KMS-11 (cell line): ENCODE results near the gene PRSS57.
A peak's percentile ranks its signal among the peaks of the same experiment; 100 is the strongest.

Experiments used
- H2AFZ ChIP-seq: fragments of 200-600 bp; sonication (generic); 2 replicates; pipeline ENCODE4 v1.6.1; 2016; ENCODE audit warnings: antibody characterized with exemption, mixed run types, low read depth
- H3K27ac ChIP-seq: fragments of 200-600 bp; sonication (generic); 2 replicates; pipeline ENCODE4 v1.6.1; 2016; ENCODE audit warnings: mild to moderate bottlenecking, mixed run types
- H3K27me3 ChIP-seq: fragments of 200-600 bp; sonication (generic); 2 replicates; pipeline ENCODE4 v1.6.1; 2017; ENCODE audit warnings: mild to moderate bottlenecking, low read depth, mixed run types, moderate library complexity; ENCODE audit not compliant: insufficient read depth
- H3K36me3 ChIP-seq: fragments of 200-600 bp; sonication (generic); 2 replicates; pipeline ENCODE4 v1.6.1; 2017; ENCODE audit warnings: mild to moderate bottlenecking, mixed run types; ENCODE audit not compliant: insufficient read depth
- H3K4me1 ChIP-seq: fragments of 200-600 bp; sonication (generic); 2 replicates; pipeline ENCODE4 v1.6.1; 2016; ENCODE audit warnings: mild to moderate bottlenecking, low read depth, mixed run types; ENCODE audit not compliant: poor library complexity, severe bottlenecking
- H3K4me2 ChIP-seq: fragments of 200-600 bp; sonication (generic); 2 replicates; pipeline ENCODE4 v1.7.0; 2016; ENCODE audit warnings: mild to moderate bottlenecking, mixed run types
- H3K4me3 ChIP-seq: fragments of 200-600 bp; sonication (generic); IDR thresholded peaks from 2 replicates; pipeline ENCODE4 v1.6.1; 2017; ENCODE audit warnings: low read depth, low read length, mixed read lengths; ENCODE audit not compliant: insufficient read depth
- H3K79me2 ChIP-seq: fragments of 200-600 bp; sonication (generic); 2 replicates; pipeline ENCODE4 v1.6.1; 2016; ENCODE audit warnings: low read depth, mixed run types; ENCODE audit not compliant: insufficient read depth
- H3K9ac ChIP-seq: fragments of 200-600 bp; sonication (generic); 2 replicates; pipeline ENCODE4 v1.6.1; 2016; ENCODE audit warnings: mild to moderate bottlenecking, mixed run types
- H4K20me1 ChIP-seq: fragments of 200-600 bp; sonication (generic); 2 replicates; pipeline ENCODE4 v1.6.1; 2016; ENCODE audit warnings: mild to moderate bottlenecking, mixed run types; ENCODE audit not compliant: insufficient read depth
- CTCF ChIP-seq: fragments of 200-600 bp; sonication (generic); conservative IDR thresholded peaks from 2 replicates; pipeline ENCODE4 v1.6.1; 2017; ENCODE audit warnings: low read depth, mild to moderate bottlenecking, antibody characterized with exemption, low read length, moderate library complexity, mixed read lengths

PRSS57 gene

DNA sequence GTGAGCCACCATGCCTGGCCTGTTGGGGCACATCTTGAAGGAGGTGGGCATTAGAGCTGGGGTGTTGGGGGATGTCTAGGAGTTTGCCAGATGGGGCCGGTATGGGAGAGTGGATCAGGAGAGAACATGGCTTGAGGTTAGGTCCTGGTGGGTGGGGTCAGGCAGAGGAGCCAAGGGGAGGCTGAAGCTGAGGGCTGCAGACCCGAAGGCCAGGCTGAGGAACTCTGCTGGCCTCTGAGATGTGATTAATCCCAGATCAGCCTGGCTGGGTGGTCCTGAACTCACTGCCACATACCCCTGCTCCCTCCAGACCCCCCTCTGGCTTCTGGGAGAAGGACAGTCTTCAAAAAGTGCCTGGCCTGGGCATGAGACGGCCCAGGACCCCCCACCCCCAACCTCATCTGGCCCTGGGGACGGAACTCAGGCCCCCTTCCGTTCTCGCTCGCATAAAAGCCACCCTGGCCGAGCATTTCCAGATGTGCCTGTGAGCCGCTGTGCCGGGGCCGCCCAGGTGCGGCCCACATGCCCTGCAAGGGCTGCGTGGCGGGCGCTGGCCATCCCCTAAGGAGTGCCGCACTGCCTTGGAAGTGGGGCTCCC, 16.4 kb downstream of the PRSS57 start:
- Histone ChIP-seq H3K79me2 (no peaks in the 10 kb centered on the region), H2AFZ (no peak overlapping the region), H3K27ac (no peak overlapping the region), H3K36me3 (no peaks in the 10 kb centered on the region), H3K27me3 (peaks cover 35% of the 10 kb centered on the region), H3K4me3 (no peak overlapping the region), H3K4me2 (peak overlapping the region; percentile 66; the same call in 1 of the 2 replicates), H3K9ac (no peak overlapping the region), H3K4me1 (peaks cover 10% of the 10 kb centered on the region), H4K20me1 (no peaks in the 10 kb centered on the region)
- TF ChIP-seq CTCF = no peak

DNA sequence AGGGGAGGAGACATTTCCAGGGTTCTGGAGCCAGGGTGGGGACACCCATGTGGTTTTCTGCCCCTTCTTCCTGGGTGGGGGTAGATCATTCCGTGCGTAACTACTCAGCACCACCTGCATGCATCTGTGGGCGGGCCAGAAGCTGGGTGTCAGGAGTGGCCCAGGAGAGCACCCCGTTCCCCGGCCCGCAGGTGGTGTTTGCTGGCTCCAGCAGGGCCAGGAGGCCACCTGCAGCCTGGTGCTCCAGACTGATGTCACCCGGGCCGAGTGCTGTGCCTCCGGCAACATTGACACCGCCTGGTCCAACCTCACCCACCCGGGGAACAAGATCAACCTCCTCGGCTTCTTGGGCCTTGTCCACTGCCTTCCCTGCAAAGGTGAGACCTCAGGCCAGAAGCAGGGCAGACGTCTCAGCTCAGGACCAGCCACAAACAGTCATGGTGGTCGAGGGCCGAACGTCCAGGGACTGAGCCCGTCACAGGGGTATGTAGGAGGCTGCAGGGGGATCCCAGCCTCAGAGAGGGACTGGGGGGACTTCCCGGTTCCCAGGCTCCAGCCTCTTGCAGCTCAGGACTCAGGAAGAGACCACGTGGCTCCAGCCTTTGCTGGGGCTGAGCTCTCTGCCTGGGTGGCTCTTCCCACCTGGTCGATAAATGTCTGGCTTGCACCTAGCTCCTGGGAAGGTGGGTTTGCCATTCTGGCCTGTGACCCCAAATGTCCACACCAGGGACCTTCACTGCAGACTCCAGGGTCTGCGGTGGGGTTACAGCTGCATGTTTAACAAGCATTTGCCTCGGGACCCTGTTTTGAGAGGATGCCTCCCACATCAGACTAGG, 17.4 kb downstream of the PRSS57 start:
- Histone ChIP-seq H3K4me2 (peak overlapping the region; percentile 29; the same call in 1 of the 2 replicates), H2AFZ (no peak overlapping the region), H4K20me1 (no peaks in the 10 kb centered on the region), H3K4me3 (no peak overlapping the region), H3K4me1 (peaks cover 10% of the 10 kb centered on the region), H3K9ac (no peak overlapping the region), H3K27me3 (peaks cover 43% of the 10 kb centered on the region), H3K27ac (no peak overlapping the region), H3K36me3 (no peaks in the 10 kb centered on the region), H3K79me2 (no peaks in the 10 kb centered on the region)
- no peak for TF ChIP-seq CTCF

DNA sequence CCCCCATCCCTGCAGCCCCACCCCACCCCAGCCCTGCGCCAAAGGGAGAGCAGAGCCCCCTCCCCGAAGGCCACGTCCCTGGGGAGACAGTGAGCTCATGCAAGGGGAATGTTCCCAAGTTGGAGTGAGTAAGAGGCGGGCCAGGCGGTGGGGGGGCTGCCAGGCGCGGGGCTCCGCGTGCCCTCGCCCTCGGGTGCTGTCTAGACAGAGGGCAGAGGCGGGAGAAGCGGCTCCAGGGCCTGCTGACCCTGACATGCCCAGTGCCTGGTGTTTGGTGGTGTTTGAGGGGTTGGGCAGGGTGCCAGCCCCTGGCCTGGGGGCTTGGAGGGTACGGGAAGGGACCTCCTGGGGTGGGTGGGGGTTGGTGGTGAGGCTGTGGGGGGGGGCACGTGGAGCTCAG, 18.1 kb downstream of the PRSS57 start:
- no peak overlapping the region for H2AFZ ChIP-seq
- H3K4me3 ChIP-seq = no peak overlapping the region
- H4K20me1 ChIP-seq = no peaks in the 10 kb centered on the region
- H3K4me2 ChIP-seq = no peak overlapping the region
- TF ChIP-seq CTCF = no peak
- H3K79me2 ChIP-seq = no peaks in the 10 kb centered on the region
- peaks cover 10% of the 10 kb centered on the region for H3K4me1 ChIP-seq
- H3K27ac ChIP-seq = no peak overlapping the region
- H3K36me3 ChIP-seq = no peaks in the 10 kb centered on the region
- no peak overlapping the region for H3K9ac ChIP-seq
- H3K27me3 ChIP-seq = peaks cover 49% of the 10 kb centered on the region

DNA sequence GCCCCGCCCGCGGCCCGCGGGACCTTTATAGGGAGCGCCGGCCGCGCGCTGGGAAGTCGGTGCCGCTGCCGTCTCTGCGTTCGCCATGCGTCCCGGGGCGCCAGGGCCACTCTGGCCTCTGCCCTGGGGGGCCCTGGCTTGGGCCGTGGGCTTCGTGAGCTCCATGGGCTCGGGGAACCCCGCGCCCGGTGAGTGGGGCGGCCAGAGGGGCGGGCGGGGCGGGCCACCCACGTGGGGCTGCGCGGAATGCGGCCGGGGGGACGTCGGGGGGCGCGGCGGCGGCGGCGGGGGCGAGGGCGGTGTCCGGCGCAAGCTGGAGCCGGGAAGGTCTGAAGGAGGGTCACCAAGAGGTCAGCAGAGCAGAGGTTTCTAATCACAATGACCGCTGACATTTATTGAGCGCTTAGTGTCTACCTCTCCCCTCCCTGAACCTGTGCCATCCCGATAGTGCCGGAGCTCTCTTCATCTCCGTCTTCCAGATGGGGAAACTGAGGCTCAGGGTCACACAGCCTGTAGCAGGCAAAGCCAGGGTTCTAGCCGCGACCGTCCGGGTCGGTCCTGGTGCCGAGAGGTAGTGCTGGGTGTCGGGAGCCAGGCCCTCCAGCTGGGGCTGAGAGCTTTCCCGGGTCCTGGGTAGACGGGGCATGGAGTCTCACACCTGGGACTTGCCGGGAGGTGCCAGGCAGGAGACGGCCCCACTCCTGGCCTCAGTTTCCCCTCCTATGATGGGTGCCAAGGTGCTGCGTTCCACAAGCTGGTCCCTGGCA, 18.7 kb downstream of the PRSS57 start, which contains the start of gene FSTL3:
FSTL3 (plus strand) TSS at position 54 of the 767 bp plus-strand sequence; CDS start at position 86, 32 bp downstream.
- Histone ChIP-seq H3K36me3 (no peaks in the 10 kb centered on the region), H3K27ac (no peak within 1 kb of the TSS), H2AFZ (no peak within 1 kb of the TSS), H3K9ac (no peak within 1 kb of the TSS), H3K4me2 (no peak within 1 kb of the TSS), H3K4me3 (no peak within 1 kb of the TSS), H3K27me3 (peaks cover 54% of the 10 kb centered on the region), H3K79me2 (no peaks in the 10 kb centered on the region), H4K20me1 (no peaks in the 10 kb centered on the region), H3K4me1 (peaks cover 10% of the 10 kb centered on the region)
- no peak for TF ChIP-seq CTCF
